GM12892 (cell line): ENCODE results near the gene TUBAL3.

Experiments used
- POLR2A ChIP-seq: IDR thresholded peaks from 2 replicates; pipeline ENCODE4 v1.6.1; 2011; ENCODE audit warnings: low read depth, low read length, control low read depth
- POLR2AphosphoS5 ChIP-seq: IDR thresholded peaks from 2 replicates; pipeline ENCODE4 v1.6.1; 2011; ENCODE audit warnings: low read depth, low read length, control low read depth
- TAF1 ChIP-seq: IDR thresholded peaks from 2 replicates; pipeline ENCODE4 v1.6.1; 2011; ENCODE audit warnings: low read depth, mild to moderate bottlenecking, control low read depth, low read length, borderline replicate concordance

DNA sequence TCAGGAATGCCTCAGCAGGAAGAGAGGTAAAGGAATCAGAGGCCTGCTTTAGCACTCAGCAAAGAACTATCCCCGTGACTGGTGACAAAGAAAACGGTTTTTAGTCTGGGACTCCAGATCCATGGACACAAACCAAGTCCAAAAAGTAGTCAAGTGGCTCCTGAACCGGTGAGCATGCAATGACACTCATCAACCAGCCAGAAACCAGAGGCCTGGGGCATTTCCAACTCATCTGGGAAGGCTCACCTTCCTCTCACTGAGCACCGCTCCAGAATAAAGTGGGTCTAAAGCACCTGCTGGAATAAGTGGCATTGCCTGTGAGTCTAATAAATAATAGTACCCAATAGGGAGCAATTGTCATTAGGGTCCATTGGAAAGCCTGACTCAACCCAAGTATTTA lies 57.7 kb downstream of the TUBAL3 start:
- TF ChIP-seq POLR2AphosphoS5 (no peak), POLR2A (no peak), TAF1 (no peak)
